Renal cortex interstitium (tissue), 3 donors: Measurements from ENCODE around the gene DEFB123. TPM values are rescaled to one million over a fixed set of nuclear protein-coding genes. Genes with fewer than 3 reads are reported as not detected.

ENCODE experiments used
- polyA plus RNA-seq, 3 donors: library from polyadenylated mRNA; unstranded; fragments of 120-200 nt; gene quantifications; one replicate each; pipeline ENCODE4 v1.2.1, GENCODE V29; 2013; ENCODE audit not compliant: insufficient read length in 3 of 3

Gene DEFB123
- polyA plus RNA-seq, 3 donors: not detected

Other genes with a start within 250 kb of the DEFB123 start
- not detected for gene DEFB115, start 183.0 kb upstream of the DEFB123 start, polyA plus RNA-seq
- not detected for gene DEFB116, start 132.0 kb upstream of the DEFB123 start, polyA plus RNA-seq
- gene DEFB118, start 72.0 kb upstream of the DEFB123 start, polyA plus RNA-seq: not detected
- gene DEFB119, start 50.0 kb upstream of the DEFB123 start, polyA plus RNA-seq: not detected
- gene DEFB121, start 34.4 kb upstream of the DEFB123 start, polyA plus RNA-seq: not detected
- gene DEFB124, start 34.5 kb downstream of the DEFB123 start, polyA plus RNA-seq: under 1 TPM in 1 of 3 donors, not detected in 2; 0.36 TPM
- under 1 TPM; 0.11 to 0.91 (median 0.34) TPM for gene REM1, start 34.7 kb downstream of the DEFB123 start, polyA plus RNA-seq
- gene HM13, start 73.8 kb downstream of the DEFB123 start, polyA plus RNA-seq: 100 to 1,000 TPM; 129 to 156 (median 142) TPM
- gene ID1, start 164.7 kb downstream of the DEFB123 start, polyA plus RNA-seq: 100 to 1,000 TPM; 173 to 221 (median 197) TPM
- 1 to 10 TPM; 1.3 to 3.0 (median 2.8) TPM for gene COX4I2, start 197.3 kb downstream of the DEFB123 start, polyA plus RNA-seq